Measurements from ENCODE around the gene RREB1.
A peak's percentile ranks its signal among the peaks of the same experiment; 100 is the strongest.

Gene RREB1

GRCh38 chr6:7224731-7225130 is 117.0 kb downstream of the RREB1 start:
- DNase-seq (ENCODE audit: low spot score), result no peak

GRCh38 chr6:7228662-7229375 is 121.1 kb downstream of the RREB1 start:
- no peak for DNase-seq (ENCODE audit: low spot score)

- no peak for DNase-seq (ENCODE audit: low spot score)
Observed at GRCh38 chr6:7229376-7230326, 121.9 kb downstream of the RREB1 start.

- no peak for DNase-seq (ENCODE audit: low spot score)
Observed at GRCh38 chr6:7230327-7230691, 122.5 kb downstream of the RREB1 start.

GRCh38 chr6:7230956-7231713 is 123.4 kb downstream of the RREB1 start:
- DNase-seq (ENCODE audit: low spot score), result no peak

GRCh38 chr6:7232351-7232750 is 124.6 kb downstream of the RREB1 start:
- DNase-seq (ENCODE audit: low spot score), result no peak

- DNase-seq (ENCODE audit: low spot score), result no peak
Observed at GRCh38 chr6:7234547-7234946, 126.8 kb downstream of the RREB1 start.

GRCh38 chr6:7235712-7236305 is 128.0 kb downstream of the RREB1 start:
- DNase-seq (ENCODE audit: low spot score), result no peak

- no peak for DNase-seq (ENCODE audit: low spot score)
Observed at GRCh38 chr6:7236306-7237209, 128.8 kb downstream of the RREB1 start.

- no peak for DNase-seq (ENCODE audit: low spot score)
Observed at GRCh38 chr6:7237653-7238188, 130.0 kb downstream of the RREB1 start.

- no peak for DNase-seq (ENCODE audit: low spot score)
Observed at GRCh38 chr6:7238526-7238899, 130.8 kb downstream of the RREB1 start.

GRCh38 chr6:7238900-7239589 is 131.3 kb downstream of the RREB1 start:
- DNase-seq (ENCODE audit: low spot score), result peak; percentile 66

- no peak for DNase-seq (ENCODE audit: low spot score)
Observed at GRCh38 chr6:7239590-7239948, 131.8 kb downstream of the RREB1 start.

GRCh38 chr6:7240351-7240750 is 132.6 kb downstream of the RREB1 start:
- no peak for DNase-seq (ENCODE audit: low spot score)

- DNase-seq (ENCODE audit: low spot score), result no peak
Observed at GRCh38 chr6:7241160-7241559, 133.4 kb downstream of the RREB1 start.

- no peak for DNase-seq (ENCODE audit: low spot score)
Observed at GRCh38 chr6:7241709-7242645, 134.2 kb downstream of the RREB1 start.

GRCh38 chr6:7242835-7243178 is 135.0 kb downstream of the RREB1 start:
- no peak for DNase-seq (ENCODE audit: low spot score)

GRCh38 chr6:7243179-7243981 is 135.6 kb downstream of the RREB1 start:
- peak; percentile 79 for DNase-seq (ENCODE audit: low spot score)
